SU-DHL-6 (cell line): ENCODE measurements around the gene MBTPS2.

ENCODE experiments used
- CTCF ChIP-seq: fragments of 200-600 bp; sonication (generic); IDR thresholded peaks from one replicate; pipeline ENCODE4 v1.5.1; 2017; ENCODE audit warnings: antibody characterized with exemption, mild to moderate bottlenecking, low read length, moderate library complexity; ENCODE audit not compliant: insufficient read depth, poor library complexity, severe bottlenecking
- EZH2phosphoT487 ChIP-seq: fragments of 200-600 bp; sonication (generic), shearing (Covaris generic); conservative IDR thresholded peaks from 2 replicates; pipeline ENCODE4 v1.6.1; 2018; ENCODE audit warnings: mild to moderate bottlenecking, antibody characterized with exemption, low read length, moderate library complexity, mixed read lengths

- TF ChIP-seq CTCF = no peak
- TF ChIP-seq EZH2phosphoT487 = no peak
These were observed 73.6 kb downstream of the MBTPS2 start for GRCh38 chrX:21912989-21913388.
